ENCODE results near the gene SEMA4C.

- TF ChIP-seq CTCF (conservative IDR thresholded peaks at IDR 0.05) (no peak), ZFX (IDR thresholded peaks at IDR 0.05) (no peak)
Measured at GRCh38 chr2:96872591-96873349, 2.9 kb upstream of the SEMA4C start.

Measured in C4-2B (cell line).